HepG2 (cell line): ENCODE measurements around the gene IL26. TPM values are rescaled to one million over a fixed set of nuclear protein-coding genes. Genes with fewer than 3 reads are reported as not detected.
"Not testable (repeated sequence)": the region's sequence is repeated elsewhere in the genome, so short reads cannot be mapped to it uniquely, and the experiment has no call there.

ENCODE experiments used
- ATAC-seq: fragments of 200-7000 bp; cut with Tn5 transposase; 3 replicates; pipeline ENCODE4 v1.9.1; 2020; ENCODE audit warnings: mild to moderate bottlenecking, moderate library complexity
- BruUV-seq: library from RNA; stranded (reverse); fragments of 400-500 nt; replicated peaks from 2 replicates; lab custom pipeline; 2021; lab: Mats Ljungman, UMichigan
- CTCF ChIA-PET: fragments of 300-600 bp; formaldehyde crosslinking; extraction: SDS; loops from one replicate; lab custom pipeline; 2021; ENCODE audit warnings: low total read pairs, inconsistent platforms, low intra/inter-chr PET ratio; lab: Yijun Ruan, JAX
- POLR2A ChIA-PET: fragments of 350-600 bp; sonication (Branson Sonifier 250); formaldehyde crosslinking; loops from one replicate; lab custom pipeline; 2020; ENCODE audit warnings: antibody characterized with exemption, inconsistent platforms; lab: Yijun Ruan, JAX
- DNase-seq: peaks from one replicate; pipeline ENCODE4 v3.0.0-alpha.2; 2015; ENCODE audit warnings: low spot score
- FAIRE-seq: peaks from 3 replicates; lab custom pipeline; 2011; peaks lifted over from hg19 to GRCh38; lab: Jason Lieb, UNC
- H2AFZ ChIP-seq: one replicate; pipeline ENCODE4 v1.6.1; 2011; ENCODE audit warnings: low read length, inconsistent platforms
- H3K27ac ChIP-seq: fragments of 300-600 bp; 3 replicates; pipeline ENCODE4 v1.8.0; 2011; ENCODE audit warnings: mixed run types, mild to moderate bottlenecking, mixed read lengths, low read length, inconsistent platforms; ENCODE audit not compliant: insufficient read depth; ENCODE audit errors: extremely low read length
- H3K27me3 ChIP-seq, 2 experiments: fragments of 200-600 bp in 1 of 2; 2 replicates in 1 of 2; 3 replicates in 1 of 2; pipeline versions ENCODE4 v1.6.0 to v1.8.0; 2011; ENCODE audit warnings: low read length in 2 of 2, mild to moderate bottlenecking in 2 of 2, moderate library complexity in 2 of 2, inconsistent platforms in 1 of 2; ENCODE audit not compliant: insufficient read depth in 2 of 2, control insufficient read depth in 1 of 2
- H3K36me3 ChIP-seq, 2 experiments: fragments of 200-600 bp in 1 of 2; replicated peaks in 1 of 2; 2 replicates in 1 of 2; 3 replicates in 1 of 2; pipeline versions ENCODE4 v1.5.1 to v1.8.0; 2011; ENCODE audit warnings: low read length in 2 of 2, inconsistent platforms in 1 of 2; ENCODE audit not compliant: insufficient read depth in 2 of 2, control insufficient read depth in 1 of 2
- H3K4me1 ChIP-seq: 2 replicates; pipeline ENCODE4 v1.5.1; 2012; ENCODE audit warnings: low read length, inconsistent platforms; ENCODE audit not compliant: insufficient read depth
- H3K4me2 ChIP-seq: 2 replicates; pipeline ENCODE4 v1.6.0; 2011; ENCODE audit warnings: low read depth, low read length, inconsistent platforms
- H3K4me3 ChIP-seq, 3 experiments: fragments of 200-600 bp in 1 of 3; sonication (generic), shearing (Covaris generic) in 1 of 3; replicated peaks in 1 of 3; 2 replicates each; pipeline ENCODE4 v1.5.1; 2011 to 2016; ENCODE audit warnings: low read length in 3 of 3, inconsistent platforms in 2 of 3, low read depth in 2 of 3, mild to moderate bottlenecking in 2 of 3, control low read depth in 1 of 3, mixed read lengths in 1 of 3; ENCODE audit not compliant: insufficient read depth in 1 of 3
- H3K79me2 ChIP-seq: one replicate; pipeline ENCODE4 v1.6.1; 2011; ENCODE audit warnings: low read length, inconsistent platforms; ENCODE audit not compliant: insufficient read depth
- H3K9ac ChIP-seq: 2 replicates; pipeline ENCODE4 v1.6.0; 2011; ENCODE audit warnings: mild to moderate bottlenecking, low read depth, low read length, inconsistent platforms; ENCODE audit not compliant: insufficient read depth
- H3K9me3 ChIP-seq: 2 replicates; pipeline ENCODE4 v1.5.1; 2012; ENCODE audit warnings: mild to moderate bottlenecking, low read length
- H4K20me1 ChIP-seq: 2 replicates; pipeline ENCODE4 v1.6.0; 2011; ENCODE audit warnings: inconsistent platforms, mild to moderate bottlenecking, low read length, moderate library complexity; ENCODE audit not compliant: insufficient read depth
- BHLHE40 ChIP-seq: IDR thresholded peaks from 2 replicates; pipeline ENCODE4 v1.6.1; 2011; ENCODE audit warnings: low read length, improper control_type of control experiment
- CCAR2 ChIP-seq: fragments of 200-400 bp; formaldehyde crosslinking; optimal IDR thresholded peaks from 2 replicates; pipeline ENCODE3; 2018; ENCODE audit warnings: low read depth, mild to moderate bottlenecking, low read length, moderate library complexity
- CSRNP1 ChIP-seq: sonication (generic); formaldehyde crosslinking; IDR thresholded peaks from 2 replicates; pipeline ENCODE4 v1.8.1; 2023; ENCODE audit warnings: mild to moderate bottlenecking, missing genetic modification reagents
- DMAP1 ChIP-seq: IDR thresholded peaks from 2 replicates; pipeline ENCODE4 v1.6.1; 2016
- GLI4 ChIP-seq: sonication (generic); formaldehyde crosslinking; IDR thresholded peaks from 2 replicates; pipeline ENCODE4 v1.5.1; 2020; ENCODE audit warnings: missing genetic modification reagents, mild to moderate bottlenecking, moderate library complexity, borderline replicate concordance
- HHEX ChIP-seq: IDR thresholded peaks from 2 replicates; pipeline ENCODE4 v1.6.1; 2016; ENCODE audit warnings: control low read depth
- MAZ ChIP-seq, 2 experiments: sonication (generic) in 1 of 2; formaldehyde crosslinking in 1 of 2; IDR thresholded peaks; 2 replicates each; pipeline versions ENCODE4 v1.5.0 to v1.6.1; 2012 to 2020; ENCODE audit warnings: low read depth in 2 of 2, mild to moderate bottlenecking in 2 of 2, borderline replicate concordance in 1 of 2, improper control_type of control experiment in 1 of 2, low read length in 1 of 2, missing genetic modification reagents in 1 of 2, moderate library complexity in 1 of 2
- MIER2 ChIP-seq: IDR thresholded peaks from 2 replicates; pipeline ENCODE4 v1.6.1; 2016; ENCODE audit warnings: missing biosample characterization, missing genetic modification reagents
- PHF5A ChIP-seq: IDR thresholded peaks from one replicate; pipeline ENCODE4 v1.6.1; 2018; ENCODE audit warnings: low read depth, missing genetic modification reagents; ENCODE audit not compliant: unreplicated experiment
- SRF ChIP-seq: IDR thresholded peaks from 2 replicates; pipeline ENCODE4 v1.6.1; 2011; ENCODE audit warnings: mild to moderate bottlenecking, low read depth, low read length, moderate library complexity
- TEF ChIP-seq: sonication (generic); formaldehyde crosslinking; IDR thresholded peaks from 2 replicates; pipeline ENCODE4 v1.5.0; 2020; ENCODE audit warnings: missing genetic modification reagents
- ZNF350 ChIP-seq: sonication (generic); formaldehyde crosslinking; IDR thresholded peaks from 2 replicates; pipeline ENCODE4 v1.4.0; 2020; ENCODE audit warnings: mild to moderate bottlenecking, low read depth, missing genetic modification reagents, borderline replicate concordance
- ZNF446 ChIP-seq: sonication (generic); formaldehyde crosslinking; IDR thresholded peaks from 2 replicates; pipeline ENCODE4 v1.5.0; 2020; ENCODE audit warnings: mild to moderate bottlenecking, missing genetic modification reagents
- ZNF782 ChIP-seq: sonication (generic); formaldehyde crosslinking; IDR thresholded peaks from 2 replicates; pipeline ENCODE4 v1.4.0; 2020; ENCODE audit warnings: missing genetic modification reagents, mild to moderate bottlenecking, borderline replicate concordance
- ZNF878 ChIP-seq: sonication (generic); formaldehyde crosslinking; IDR thresholded peaks from 2 replicates; pipeline ENCODE4 v1.8.1; 2023; ENCODE audit warnings: mild to moderate bottlenecking, missing genetic modification reagents, moderate library complexity
- ZSCAN29 ChIP-seq: sonication (generic); formaldehyde crosslinking; conservative IDR thresholded peaks from 2 replicates; pipeline ENCODE4 v1.4.0; 2020; ENCODE audit warnings: mild to moderate bottlenecking, missing genetic modification reagents
- WGBS: methylation state at CpG from one replicate; pipeline ENCODE4 v1.1.6; 2017; ENCODE audit warnings: low lambda C conversion rate; 5-methylcytosine and 5-hydroxymethylcytosine counted together
- in situ Hi-C: cut with HindIII; loops from 2 replicates; pipeline ENCODE4 v1.10.0; 2017; ENCODE audit warnings: low pct_unique_long_range_greater_than_20kb; ENCODE audit not compliant: extremely low pct_ligation_motif_present
- intact Hi-C: fragments of 100-400 bp; cut with micrococcal nuclease; formaldehyde crosslinking; loops from one replicate; pipeline ENCODE4 v1.10.0; 2022; ENCODE audit not compliant: unreplicated experiment
- polyA plus RNA-seq, 8 experiments: library from polyadenylated mRNA; depleted of rRNA in 3 of 8; stranded (reverse) in 7 of 8; unstranded in 1 of 8; fragments of >200 nt; fragmentation: Illumina TruSeq in 4 of 8; extraction: Trizol in 4 of 8; gene quantifications; 2 replicates each; pipeline versions ENCODE4 v1.2.1 to v1.2.3, GENCODE V29; 2011 to 2016; ENCODE audit warnings: low read depth in 4 of 8, missing spikeins in 1 of 8, mixed read lengths in 1 of 8; ENCODE audit not compliant: insufficient read depth in 1 of 8
- total RNA-seq, 5 experiments: library from RNA; depleted of rRNA; stranded (reverse); fragments of >200 nt; fragmentation: Illumina TruSeq; extraction: Trizol; gene quantifications; 2 replicates each; pipeline ENCODE4 v1.2.3, GENCODE V29; 2016; ENCODE audit warnings: low read depth in 1 of 5
- TF ChIP-seq, protein P1 (sequence below): sonication (generic); formaldehyde crosslinking; IDR thresholded peaks from 2 replicates; pipeline ENCODE4 v1.5.0; 2020; ENCODE audit warnings: missing genetic modification reagents

IL26 gene
- total and polyA plus RNA-seq, 2 of the 13 experiments (the other 11 are each of a cell fraction or from before 2014, with no cell fraction given), result not detected

DNA sequence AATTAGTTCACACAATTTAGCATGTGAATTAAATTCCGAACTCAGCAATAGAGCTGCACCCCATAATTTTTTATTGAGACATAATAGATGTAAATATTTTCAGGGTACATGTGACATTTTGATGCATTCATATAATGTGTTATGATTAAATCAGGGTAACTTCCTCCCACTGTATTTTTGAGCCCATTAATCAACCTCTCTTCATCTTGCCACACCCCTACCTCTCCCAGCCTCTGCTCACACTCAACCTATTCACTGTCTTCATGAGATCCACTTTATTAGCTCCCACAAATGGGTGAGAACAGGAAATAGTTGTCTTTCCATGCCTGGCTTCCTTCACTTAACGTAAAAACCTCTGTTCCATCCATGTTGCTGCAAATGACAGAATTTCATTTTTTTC, 14.7 kb downstream of the IL26 start:
- no peak overlapping the region for H3K4me2 ChIP-seq
- H3K4me1 ChIP-seq, result no peaks in the 10 kb centered on the region
- intact Hi-C loops, result no loop called here
- DNase-seq (no peak), FAIRE-seq (no peak), ATAC-seq (no peak)
- no peak for TF ChIP-seq CSRNP1 (CRISPR knock-in tag)
- no peak for TF ChIP-seq SRF
- no peak for TF ChIP-seq BHLHE40
- TF ChIP-seq ZNF446, result no peak
- TF ChIP-seq PHF5A (CRISPR knock-in tag), result no peak
- TF ChIP-seq ZNF350 (CRISPR knock-in tag), result no peak
- no peak for TF ChIP-seq MIER2
- TF ChIP-seq, protein P1, sequence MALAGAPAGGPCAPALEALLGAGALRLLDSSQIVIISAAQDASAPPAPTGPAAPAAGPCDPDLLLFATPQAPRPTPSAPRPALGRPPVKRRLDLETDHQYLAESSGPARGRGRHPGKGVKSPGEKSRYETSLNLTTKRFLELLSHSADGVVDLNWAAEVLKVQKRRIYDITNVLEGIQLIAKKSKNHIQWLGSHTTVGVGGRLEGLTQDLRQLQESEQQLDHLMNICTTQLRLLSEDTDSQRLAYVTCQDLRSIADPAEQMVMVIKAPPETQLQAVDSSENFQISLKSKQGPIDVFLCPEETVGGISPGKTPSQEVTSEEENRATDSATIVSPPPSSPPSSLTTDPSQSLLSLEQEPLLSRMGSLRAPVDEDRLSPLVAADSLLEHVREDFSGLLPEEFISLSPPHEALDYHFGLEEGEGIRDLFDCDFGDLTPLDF, result no peak
- no peak for TF ChIP-seq ZNF878 (CRISPR knock-in tag)
- no peak for TF ChIP-seq GLI4 (CRISPR knock-in tag)
- TF ChIP-seq HHEX (CRISPR knock-in tag), result no peak
- no peak for TF ChIP-seq CCAR2
- no peak for TF ChIP-seq MAZ (IDR thresholded peaks at IDR 0.05; ENCODE audit: borderline replicate concordance, low read depth, low read length)
- TF ChIP-seq MAZ (CRISPR knock-in tag; IDR thresholded peaks at IDR 0.05; ENCODE audit: low read depth), result no peak
- TF ChIP-seq DMAP1 (CRISPR knock-in tag), result no peak
- no peak for TF ChIP-seq ZNF782 (CRISPR knock-in tag)
- TF ChIP-seq ZSCAN29, result no peak
- no peak for TF ChIP-seq TEF (CRISPR knock-in tag)
- H2AFZ ChIP-seq, result no peak overlapping the region
- BruUV-seq, result no TSS peak
- CTCF ChIA-PET, result no interaction called here
- H3K79me2 ChIP-seq, result no peaks in the 10 kb centered on the region
- H3K27ac ChIP-seq, result no peak overlapping the region
- POLR2A ChIA-PET, result no interaction called here
- in situ Hi-C loops, result no loop called here
- H3K27me3 ChIP-seq, result no peaks in the 10 kb centered on the region
- no peaks in the 10 kb centered on the region for H4K20me1 ChIP-seq
- H3K9ac ChIP-seq, result no peak overlapping the region
- no peaks in the 10 kb centered on the region for H3K36me3 ChIP-seq
- WGBS, result 2% methylated on average over 2 of the region's 2 CpGs
- H3K9me3 ChIP-seq, result no peaks in the 10 kb centered on the region
- no peak overlapping the region for H3K4me3 ChIP-seq

- H2AFZ ChIP-seq, H4K20me1 ChIP-seq, ATAC-seq, CTCF ChIA-PET, DNase-seq, H3K9me3 ChIP-seq, H3K27ac ChIP-seq, intact Hi-C loops, BruUV-seq, H3K4me1 ChIP-seq, in situ Hi-C loops, POLR2A ChIA-PET, H3K4me3 ChIP-seq, H3K36me3 ChIP-seq, H3K79me2 ChIP-seq, FAIRE-seq, H3K4me2 ChIP-seq, H3K9ac ChIP-seq, H3K27me3 ChIP-seq: not testable (repeated sequence)
- 17% methylated on average over 8 of the region's 12 CpGs for WGBS
Measured at GRCh38 chr12:68209048-68209728, 16.4 kb downstream of the IL26 start.
